Stimulated activated CD4-positive, alpha-beta T cell treated with anti-CD3 and anti-CD28 coated beads, Interleukin-2, amount 100 ng/mL, for 24 hours (primary cell): ENCODE data around the gene MRPL16.
"Not testable (repeated sequence)": the region's sequence is repeated elsewhere in the genome, so short reads cannot be mapped to it uniquely, and the experiment has no call there.

Source experiments
- DNase-seq, 2 donors: peaks; one replicate each; pipeline ENCODE4 v3.0.0-alpha.2; 2020

The MRPL16 gene

DNA sequence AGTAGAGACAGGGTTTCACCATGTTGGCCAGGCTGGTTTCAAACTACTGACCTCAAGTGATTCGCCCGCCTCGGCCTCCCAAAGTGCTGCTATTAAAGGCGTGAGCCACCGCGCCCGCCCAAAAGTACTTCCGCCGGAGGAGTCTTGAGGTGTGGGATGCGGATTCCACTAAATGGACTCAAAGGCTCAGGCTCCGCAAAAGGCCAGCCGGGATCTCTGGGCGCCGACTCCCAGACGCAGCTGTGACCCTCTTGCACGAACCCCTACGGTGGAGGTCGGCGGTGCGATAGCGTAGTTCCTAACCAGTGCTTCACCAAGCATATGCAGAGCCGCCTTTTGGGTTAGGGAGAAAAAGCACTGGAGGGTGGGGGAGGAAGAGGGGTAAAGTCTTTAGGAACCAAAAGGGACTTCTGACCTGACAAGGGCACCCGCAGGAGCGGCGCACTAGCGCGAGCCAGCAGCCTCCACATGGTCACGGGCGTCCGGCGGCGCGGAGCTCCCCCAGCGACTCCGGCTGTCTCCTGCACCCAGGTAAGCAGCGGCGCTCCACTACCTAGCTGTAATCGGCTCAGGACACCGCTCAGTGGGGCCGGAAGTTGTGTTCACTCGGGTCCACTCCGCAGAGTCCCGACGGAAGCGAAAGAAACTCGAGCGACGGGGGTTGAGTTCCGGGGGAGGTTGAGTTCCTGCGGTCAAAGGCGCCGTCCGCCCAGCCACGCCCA is at the start of gene MRPL16:
TSS of gene MRPL16 (minus strand) at position 590 of the 722 bp plus-strand sequence. CDS start at position 470, 120 bp downstream.
- DNase-seq, result peak; percentile 89 to 91

DNA sequence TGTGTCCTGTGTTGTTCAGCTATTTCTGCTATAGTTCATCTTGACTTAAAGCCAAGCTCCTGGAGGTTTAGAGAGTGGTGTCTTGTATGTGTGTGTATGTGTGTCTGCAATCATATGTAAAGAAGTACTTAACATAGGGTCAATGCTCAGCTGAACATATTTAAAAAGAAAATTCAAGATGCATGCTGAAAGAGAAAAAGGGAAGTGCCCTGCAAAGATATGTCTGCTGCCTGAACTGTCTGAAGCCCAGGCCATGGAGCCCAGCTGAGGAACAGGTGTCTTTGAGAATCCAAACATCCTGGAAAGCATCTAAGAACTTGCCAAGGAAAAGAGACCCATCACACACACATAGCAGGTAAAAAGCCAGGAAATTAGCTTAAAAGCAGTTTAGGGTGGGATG is 49.1 kb upstream of the MRPL16 start:
- DNase-seq, result no peak

DNA sequence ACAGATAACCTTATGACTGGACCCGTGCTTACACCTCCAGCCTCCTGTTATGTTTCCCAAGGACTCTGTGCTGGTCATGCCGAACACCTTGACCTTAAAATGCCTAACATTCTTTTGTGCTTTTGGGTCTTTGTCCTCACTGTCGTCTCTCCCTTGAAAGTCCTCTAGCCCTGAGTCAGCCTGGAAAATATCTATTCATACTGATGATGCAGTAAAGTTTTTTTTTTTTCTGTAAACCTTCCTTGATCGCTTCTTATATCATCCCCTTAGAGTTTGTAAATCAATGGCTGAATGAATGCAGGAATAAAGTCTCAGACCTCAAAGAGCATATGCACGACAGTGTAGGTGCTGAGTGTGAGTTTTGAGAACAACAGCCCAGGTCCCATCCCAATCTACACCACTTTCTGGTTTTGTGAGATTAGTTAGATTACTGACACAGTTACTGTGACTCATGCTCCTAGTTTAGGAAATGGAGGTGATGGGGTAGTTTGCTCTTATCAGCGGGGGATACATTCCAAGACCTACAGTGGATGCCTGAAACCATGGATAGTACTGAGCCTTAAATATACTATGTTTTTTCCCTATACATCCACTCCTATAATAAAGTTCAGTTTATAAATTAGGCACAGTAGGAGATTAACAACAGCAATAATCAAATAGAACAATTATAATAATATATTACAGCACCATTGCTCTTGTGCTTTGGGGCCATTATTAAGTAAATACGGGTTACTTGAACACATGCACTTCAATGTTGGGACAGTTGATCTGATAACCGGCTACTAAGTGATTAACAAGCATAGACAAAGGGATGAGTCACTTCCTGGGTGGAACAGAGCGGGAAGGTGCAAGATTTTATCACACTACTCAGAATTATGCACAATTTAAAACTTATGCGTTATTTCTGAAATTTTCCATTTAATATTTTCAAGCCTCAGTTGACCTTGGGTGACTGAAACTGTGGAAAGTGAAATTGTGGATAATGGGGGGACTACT is 47.2 kb upstream of the MRPL16 start:
- no peak for DNase-seq

DNA sequence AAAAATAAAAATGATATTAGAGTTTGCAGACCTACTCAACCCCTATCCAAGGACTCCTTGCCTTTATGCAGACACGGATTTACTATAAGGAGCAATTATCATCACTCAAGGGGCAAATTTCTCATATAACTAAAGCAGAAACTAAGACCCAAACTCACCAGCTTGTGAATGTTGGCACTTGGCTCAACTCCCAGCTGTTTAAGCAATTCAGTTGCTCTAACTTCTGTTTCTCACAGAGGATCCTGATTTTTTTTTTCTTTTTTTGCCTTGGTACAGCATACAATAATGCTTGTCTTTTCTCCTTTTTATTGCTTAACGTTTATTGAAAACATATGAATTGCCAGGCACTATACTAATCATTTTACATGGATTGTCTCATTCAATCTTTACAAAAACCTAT is 44.3 kb upstream of the MRPL16 start:
- DNase-seq, result no peak

DNA sequence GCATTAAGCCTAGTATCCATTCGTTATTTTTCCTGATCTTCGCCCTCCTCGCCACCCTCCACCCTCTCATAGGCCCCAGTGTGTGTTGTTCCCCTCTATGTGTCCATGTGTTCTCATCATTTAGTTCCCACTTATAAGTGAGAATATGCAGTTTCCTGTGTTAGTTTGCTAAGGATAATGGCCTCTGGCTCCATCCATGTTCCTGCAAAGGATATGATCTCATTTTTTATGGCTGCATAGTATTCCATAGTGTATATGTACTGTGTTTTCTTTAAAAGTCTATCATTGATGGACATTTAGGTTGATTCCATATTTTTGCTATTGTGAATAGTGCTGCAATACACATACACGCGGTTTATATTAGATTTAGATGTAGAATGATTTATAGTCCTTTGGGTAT is 40.8 kb upstream of the MRPL16 start:
- DNase-seq, result not testable (repeated sequence)

DNA sequence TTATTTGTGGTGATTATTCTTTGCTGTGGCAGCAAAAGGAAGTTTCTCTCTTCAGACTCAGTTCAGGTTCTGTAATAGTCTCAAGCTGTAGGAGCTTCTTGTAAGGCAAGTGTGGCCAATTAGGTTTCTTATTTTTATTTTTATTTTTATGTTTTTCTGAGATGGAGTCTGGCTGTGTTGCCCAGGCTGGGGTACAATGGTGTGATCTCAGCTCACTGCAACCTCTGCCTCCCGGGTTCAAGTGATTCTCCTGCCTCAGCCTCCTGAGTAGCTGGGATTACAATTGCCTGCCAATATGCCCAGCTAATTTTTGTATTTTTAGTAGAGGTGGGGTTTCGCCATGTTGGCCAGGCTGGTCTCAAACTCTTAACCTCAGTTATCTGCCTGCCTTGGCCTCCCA is 39.0 kb upstream of the MRPL16 start:
- not testable (repeated sequence) for DNase-seq

DNA sequence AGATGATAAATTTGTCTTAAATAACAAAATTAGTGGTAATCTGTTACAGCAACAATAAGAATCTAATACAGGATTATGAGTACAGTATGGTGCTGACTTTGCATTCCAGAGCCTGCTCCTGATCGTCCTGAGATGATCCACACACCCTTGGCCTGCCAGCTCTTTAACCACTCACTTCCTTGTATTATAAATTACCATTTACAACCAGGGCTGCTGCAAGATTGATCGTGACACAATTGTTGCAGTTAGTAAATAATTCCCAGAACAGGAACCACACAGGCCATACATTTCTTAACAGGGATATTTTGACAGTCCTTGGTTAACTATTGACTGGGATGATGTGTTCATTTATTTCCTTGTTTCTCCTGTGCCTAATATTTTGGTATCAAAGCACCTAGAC is 38.6 kb upstream of the MRPL16 start:
- DNase-seq, result no peak

DNA sequence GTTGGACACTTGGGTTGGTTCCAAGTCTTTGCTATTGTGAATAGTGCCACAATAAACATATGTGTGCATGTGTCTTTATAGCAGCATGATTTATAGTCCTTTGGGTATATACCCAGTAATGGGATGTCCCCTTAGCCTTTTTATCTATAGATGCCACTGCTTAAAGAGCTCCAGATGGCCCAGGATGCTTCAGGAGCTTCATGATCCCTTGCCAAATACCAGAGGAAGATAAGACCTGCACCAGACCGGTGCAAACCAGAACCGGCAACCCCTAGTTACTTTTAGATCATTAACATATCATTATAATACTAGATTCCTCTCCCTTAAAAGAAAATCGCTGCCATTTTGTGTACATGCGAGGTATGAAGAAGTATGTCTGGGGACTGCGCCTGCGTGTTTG is 37.9 kb upstream of the MRPL16 start:
- not testable (repeated sequence) for DNase-seq

DNA sequence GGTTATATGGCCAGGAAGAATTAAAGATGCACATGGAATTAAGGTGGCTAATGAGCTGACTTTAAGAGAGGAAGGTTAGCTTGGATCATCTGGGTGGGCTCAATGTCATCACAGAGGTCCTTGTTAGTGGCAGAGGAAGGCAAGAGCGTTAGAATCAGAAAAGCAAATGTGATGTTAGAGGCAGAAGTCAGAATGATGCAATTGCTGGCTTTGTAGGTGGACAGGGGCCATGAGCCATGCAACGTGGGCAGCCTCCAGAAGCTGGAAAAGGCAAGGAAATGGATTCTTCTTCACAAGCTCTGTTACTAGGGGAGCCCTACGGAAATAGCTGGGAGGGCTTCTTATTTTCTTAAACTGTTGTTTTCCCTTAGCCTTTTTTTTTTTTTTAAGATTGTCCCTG is 37.0 kb upstream of the MRPL16 start:
- no peak for DNase-seq

DNA sequence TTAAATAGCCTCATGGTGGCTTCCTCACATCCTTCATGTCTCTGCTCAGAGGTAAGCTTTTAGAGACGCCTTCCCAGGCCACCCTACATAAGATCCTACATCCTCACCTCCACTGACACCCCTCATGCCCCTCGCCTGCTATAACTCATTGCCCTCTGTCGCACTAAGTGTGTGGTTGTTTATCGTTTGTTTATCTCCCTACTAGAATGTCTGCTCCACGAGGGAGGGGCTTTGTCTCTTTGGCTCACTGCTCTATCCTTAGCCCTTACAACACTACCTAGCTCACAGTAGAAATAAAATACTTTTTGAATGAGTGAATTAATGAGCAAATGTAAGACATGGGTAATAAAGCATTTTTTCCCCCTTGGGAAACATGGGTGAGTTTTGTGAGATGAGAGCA is 36.0 kb upstream of the MRPL16 start:
- no peak for DNase-seq

DNA sequence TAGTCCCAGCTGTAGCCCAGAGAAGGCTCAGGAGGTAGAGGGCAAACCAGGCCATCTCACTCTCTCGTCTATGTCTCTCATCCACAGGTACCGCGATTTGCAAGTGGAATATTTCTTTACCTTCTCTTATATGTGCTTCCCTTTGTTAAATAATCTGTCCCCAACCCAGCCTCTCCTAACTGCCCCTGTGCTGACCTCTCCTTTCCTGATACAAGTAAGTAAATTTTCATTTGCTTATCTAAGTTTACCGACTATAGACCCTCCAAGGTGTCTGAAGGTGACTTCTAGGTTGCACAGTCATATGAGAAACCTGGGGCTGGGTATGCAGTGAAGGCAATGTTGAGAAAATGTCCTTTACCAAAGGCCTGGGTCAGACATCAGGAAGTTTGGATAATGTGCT is 34.8 kb upstream of the MRPL16 start, which contains the start of gene CBLIF:
TSS of gene CBLIF (minus strand) at position 101 of the 400 bp plus-strand sequence. CDS start at position 55, 46 bp downstream.
- DNase-seq, result no peak

DNA sequence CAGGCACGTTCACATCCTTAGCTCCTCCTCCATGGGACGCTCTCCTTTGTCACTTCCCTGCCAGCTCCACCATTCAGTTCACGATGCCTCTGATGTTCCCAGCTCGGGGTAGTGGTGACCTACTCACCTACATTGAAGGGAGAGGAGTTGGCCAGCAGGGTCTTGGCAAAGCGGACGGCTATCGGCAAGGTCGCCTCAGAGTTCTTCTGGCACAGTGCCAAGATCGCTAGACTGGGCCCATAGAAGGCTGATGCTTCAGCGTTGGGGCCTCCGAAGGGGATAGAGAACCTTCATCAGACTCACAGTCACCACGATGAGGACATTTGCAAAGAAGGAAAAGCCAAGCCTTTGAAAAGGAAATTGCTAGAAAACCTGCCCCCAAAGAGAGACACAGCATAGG is 31.7 kb upstream of the MRPL16 start:
- DNase-seq, result no peak

DNA sequence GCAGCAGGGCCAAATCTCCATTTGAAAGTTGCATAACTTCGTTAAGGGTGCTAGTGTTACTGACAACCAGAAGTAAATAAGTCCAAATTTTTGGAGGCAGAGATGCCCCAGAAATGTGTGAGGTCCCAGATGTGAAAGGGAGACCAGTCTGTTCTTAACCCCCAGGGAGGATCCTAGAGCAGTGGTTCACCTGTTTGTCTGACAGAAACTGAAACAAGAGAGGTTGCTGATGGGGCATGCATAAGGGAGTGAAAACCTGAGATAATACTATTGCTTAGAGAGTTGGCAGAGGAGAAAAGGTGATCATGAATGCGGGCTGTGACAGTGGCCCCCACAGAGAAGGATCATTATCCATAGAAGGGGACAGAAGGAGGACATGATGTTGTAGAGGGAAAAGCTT is 30.9 kb upstream of the MRPL16 start:
- DNase-seq, result no peak

DNA sequence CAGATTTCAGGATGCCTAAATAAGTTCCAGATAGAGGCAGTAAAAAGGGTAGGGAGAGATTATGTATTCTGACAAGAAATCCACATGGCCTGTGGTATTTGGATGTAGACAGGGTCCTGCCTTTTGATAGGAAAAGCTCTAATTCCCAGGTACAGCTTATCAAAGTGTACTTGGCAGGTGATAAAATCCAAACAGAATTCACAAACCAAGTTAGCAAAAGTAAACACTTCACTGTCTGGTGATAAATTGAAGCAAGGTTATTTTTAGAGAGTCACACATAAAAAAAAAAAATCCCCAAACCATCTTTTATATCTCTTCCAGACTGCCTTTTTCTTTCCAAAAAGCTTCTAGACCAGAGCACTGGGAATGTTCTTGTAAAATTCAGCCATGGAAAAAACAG is 29.0 kb upstream of the MRPL16 start:
- no peak for DNase-seq

DNA sequence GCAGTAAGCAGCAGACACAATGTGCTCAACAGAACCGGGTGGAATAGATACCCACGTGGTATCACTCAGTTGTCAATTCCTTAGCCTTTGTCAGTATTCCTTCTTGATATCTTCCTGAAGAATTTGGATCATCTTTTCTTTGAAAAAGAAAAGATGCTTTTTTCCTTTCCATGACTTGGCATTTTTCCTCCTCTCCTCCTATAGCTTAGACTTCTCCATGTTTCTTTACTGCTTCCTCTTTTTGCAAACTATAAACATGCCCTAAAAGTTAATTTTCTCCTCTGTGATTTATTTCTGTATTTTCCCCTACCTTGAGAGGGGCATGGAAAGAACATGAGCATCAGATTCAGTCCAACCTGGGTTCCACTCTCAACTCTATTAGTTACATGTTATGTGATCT is 23.0 kb upstream of the MRPL16 start:
- DNase-seq, result no peak

DNA sequence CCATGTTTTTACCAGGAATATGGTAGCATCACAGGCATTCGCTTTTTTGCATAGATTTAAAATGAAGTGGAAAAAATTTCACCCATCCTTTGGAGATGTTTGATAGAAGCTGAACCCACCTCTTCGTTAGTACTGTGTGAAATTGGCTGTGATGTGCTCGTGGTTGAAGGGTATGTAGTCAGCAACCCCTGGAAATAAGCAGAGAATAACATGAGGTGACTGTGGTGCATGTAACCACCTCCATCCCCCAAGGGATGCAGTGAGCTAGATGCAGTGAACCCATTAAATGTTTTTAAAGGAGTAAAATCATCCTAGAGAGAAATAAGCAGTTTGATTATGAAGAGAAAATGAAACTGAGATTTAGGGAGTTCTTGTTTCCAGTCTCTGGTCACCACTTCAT is 18.8 kb upstream of the MRPL16 start:
- no peak for DNase-seq

DNA sequence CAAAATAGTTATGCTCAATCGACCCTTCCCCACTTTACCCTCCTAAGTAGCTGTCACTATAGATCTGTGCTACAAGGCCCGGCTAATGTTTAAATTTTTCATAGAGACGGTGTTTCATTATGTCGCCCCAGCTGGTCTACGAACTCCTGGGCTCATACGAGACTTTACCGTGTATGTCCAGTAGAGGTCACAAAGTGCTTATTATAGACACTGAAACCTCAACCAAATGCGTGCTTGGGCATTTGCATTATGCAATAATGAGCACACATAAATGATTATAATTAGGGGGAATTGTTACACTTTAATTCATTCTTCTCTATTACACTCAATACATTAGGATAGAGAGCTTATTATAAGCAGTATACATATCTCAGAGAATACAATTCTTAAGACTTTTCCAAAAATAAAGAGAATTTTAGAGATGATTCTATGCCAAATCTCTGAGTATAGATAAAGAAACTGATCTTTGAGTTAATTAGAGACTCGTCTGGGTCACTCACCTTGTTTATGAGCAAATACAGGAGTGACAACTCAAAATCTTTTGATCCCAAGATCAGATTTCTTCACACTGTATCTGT is 12.5 kb upstream of the MRPL16 start:
- no peak for DNase-seq

DNA sequence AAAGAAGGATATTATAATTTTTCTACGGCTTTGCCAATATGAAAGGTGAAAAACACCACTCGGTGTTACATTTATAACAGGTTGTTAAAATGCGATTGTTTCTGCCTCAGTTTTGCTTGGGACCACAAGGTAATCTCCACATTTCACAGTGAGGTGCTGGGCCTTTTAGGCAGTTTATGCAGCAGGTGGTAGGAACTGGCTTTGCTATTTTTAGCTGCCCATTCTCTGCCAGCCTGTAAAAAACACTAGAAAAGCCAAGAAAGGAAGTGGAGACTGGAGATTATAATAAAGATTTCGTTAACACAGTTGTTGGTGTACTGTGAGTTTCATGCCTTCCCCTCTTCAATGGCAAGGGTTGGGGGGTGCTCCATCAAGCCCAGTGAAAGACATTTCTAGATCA is 8.0 kb upstream of the MRPL16 start:
- DNase-seq, result no peak

DNA sequence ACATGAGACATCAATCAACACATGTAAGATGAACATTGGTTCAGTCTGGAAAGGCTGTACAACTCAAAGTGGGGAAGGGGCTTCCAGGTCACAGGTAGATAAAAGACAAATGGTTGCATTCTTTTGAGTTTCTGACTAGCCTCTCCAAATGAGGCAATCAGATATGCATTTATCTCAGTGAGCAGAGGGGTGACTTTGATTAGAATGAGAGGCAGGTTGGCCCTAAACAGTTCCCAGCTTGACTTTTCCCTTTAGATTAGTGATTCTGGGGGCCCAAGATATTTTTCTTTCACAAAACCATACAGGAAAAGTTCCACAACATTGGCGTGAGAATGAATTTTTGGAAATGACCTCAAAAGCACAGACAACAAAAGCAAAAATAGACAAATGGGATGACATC is 5.9 kb upstream of the MRPL16 start:
- not testable (repeated sequence) for DNase-seq

DNA sequence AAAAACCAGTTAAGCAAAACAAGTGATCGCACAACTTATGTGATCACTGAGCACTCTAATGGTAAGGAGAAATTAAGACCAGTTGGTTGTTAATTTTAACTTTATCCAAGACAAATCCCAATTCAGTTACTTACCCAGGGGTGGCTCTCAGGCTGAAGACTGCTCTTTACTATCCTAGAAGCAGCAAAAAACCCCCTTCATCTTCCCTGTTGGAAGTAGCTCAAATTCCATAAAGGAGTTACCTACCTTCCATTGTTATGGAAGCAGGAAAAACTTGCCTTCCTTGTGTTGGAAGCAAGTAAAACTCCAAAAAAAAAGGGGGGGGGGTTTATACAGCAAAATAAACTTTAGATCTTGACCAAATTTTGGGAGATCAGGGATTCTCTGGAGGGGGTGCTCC is 5.2 kb upstream of the MRPL16 start:
- DNase-seq, result no peak

DNA sequence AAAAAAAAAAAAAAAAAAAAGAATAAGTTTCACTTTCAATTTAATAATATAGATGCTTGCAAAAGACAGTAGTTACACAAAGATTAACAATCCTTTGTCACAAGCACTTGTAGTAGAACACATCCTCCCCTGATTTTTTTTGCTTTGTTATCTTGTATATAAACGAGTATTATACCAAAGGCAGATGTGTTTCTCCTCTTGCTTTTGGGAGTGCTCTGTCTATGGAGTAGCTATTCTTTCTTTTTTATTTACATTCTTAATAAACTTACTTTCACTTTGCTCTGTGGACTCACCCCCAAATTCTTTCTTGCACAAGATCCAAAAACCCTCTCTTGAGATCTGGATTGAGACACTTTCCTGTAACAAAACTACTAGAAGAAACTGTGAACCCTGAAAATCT is 3.4 kb upstream of the MRPL16 start:
- no peak for DNase-seq

DNA sequence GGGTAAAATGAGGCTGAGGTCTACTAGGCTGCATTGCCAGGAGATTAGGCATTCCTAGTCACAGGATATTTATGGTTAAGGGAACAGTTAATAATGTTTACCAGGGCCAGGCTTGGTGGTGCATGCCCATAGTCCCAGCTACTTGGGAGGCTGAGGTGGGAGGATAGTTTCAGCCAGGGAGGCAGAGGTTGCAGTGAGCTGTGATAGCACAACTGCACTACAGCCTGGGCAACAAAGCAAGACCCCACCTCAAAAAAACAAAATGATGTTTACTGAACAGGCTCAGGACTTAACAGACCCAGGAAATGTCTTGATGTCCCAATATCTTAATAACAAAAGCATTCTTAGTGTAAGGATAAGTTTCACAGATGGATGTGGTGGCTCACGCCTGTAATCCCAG is 2.8 kb upstream of the MRPL16 start:
- DNase-seq, result no peak

DNA sequence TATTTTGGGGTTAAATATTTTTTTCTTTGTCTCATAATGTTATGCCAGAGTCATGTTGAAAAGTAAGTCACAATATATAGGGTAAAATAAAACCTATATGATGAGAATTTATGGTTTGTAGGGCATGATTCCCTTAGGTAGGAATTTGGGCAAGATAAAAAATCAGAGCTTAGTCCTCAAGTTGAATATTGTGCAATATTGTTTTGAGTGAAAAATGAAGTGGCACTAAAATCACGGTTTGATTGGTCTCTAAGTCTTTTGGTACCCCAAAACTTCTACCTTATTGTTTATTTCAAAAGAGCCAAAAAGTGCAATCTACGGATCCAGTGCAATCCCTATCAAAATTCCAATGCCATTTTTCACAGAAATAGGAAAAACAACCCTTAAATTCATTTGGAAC is 1.6 kb upstream of the MRPL16 start:
- DNase-seq, result no peak

DNA sequence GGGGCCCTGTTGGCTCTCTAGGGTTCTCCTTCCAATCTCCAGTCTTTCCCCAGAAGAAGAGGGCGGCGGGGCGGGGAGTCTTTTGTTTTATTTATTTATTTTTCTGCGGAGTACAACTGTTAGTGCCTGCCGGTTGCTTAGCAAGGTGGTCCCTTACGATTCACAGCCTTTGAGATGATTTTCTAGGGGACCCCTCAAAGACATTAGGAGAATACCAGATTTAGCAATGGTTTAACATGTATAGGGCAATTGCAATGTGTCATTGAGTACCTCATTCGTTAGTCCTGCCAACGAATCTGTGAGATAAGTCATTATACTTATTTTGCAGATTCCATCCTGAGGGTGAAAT is 307 bp upstream of the MRPL16 start:
- DNase-seq, result no peak
